DND-41 (cell line): ENCODE data around the gene PARP6.
A peak's percentile ranks its signal among the peaks of the same experiment; 100 is the strongest.

Source experiments
- ATAC-seq: fragments of 200-7000 bp; cut with Tn5 transposase; 3 replicates; pipeline ENCODE4 v1.9.1; 2021; ENCODE audit warnings: low read depth; ENCODE audit not compliant: insufficient read depth
- DNase-seq: peaks from one replicate; pipeline ENCODE4 v3.0.0-alpha.2; 2020
- H2AFZ ChIP-seq: 2 replicates; pipeline ENCODE4 v1.6.0; 2012; ENCODE audit warnings: low read depth, low read length
- H3K27ac ChIP-seq: 2 replicates; pipeline ENCODE4 v1.5.1; 2012; ENCODE audit warnings: low read length, inconsistent platforms
- H3K27me3 ChIP-seq: fragments of 200-600 bp; sonication (generic); 2 replicates; pipeline ENCODE4 v1.6.0; 2012; ENCODE audit warnings: low read length, mild to moderate bottlenecking, inconsistent platforms; ENCODE audit not compliant: insufficient read depth, poor library complexity
- H3K36me3 ChIP-seq: 2 replicates; pipeline ENCODE4 v1.5.1; 2012; ENCODE audit warnings: low read length, inconsistent platforms; ENCODE audit not compliant: insufficient read depth
- H3K4me1 ChIP-seq: 2 replicates; pipeline ENCODE4 v1.5.1; 2012; ENCODE audit warnings: mild to moderate bottlenecking, low read length; ENCODE audit not compliant: insufficient read depth
- H3K4me2 ChIP-seq: 2 replicates; pipeline ENCODE4 v1.6.0; 2012; ENCODE audit warnings: mild to moderate bottlenecking, moderate library complexity, low read length, inconsistent platforms; ENCODE audit not compliant: insufficient read depth
- H3K4me3 ChIP-seq, 2 experiments: fragments of 200-600 bp in 1 of 2; shearing (Covaris generic) in 1 of 2; 2 replicates each; pipeline ENCODE4 v1.5.1; 2012 to 2016; ENCODE audit warnings: inconsistent platforms in 2 of 2, low read length in 2 of 2, mild to moderate bottlenecking in 2 of 2, low read depth in 1 of 2, moderate library complexity in 1 of 2
- H3K79me2 ChIP-seq: 2 replicates; pipeline ENCODE4 v1.6.0; 2012; ENCODE audit warnings: low read length, inconsistent platforms; ENCODE audit not compliant: insufficient read depth
- H3K9ac ChIP-seq: 2 replicates; pipeline ENCODE4 v1.6.0; 2012; ENCODE audit warnings: low read depth, mild to moderate bottlenecking, inconsistent platforms, low read length, moderate library complexity
- H3K9me3 ChIP-seq: 2 replicates; pipeline ENCODE4 v1.5.1; 2012; ENCODE audit warnings: low read length, moderate library complexity, mild to moderate bottlenecking, inconsistent platforms; ENCODE audit not compliant: insufficient read depth, severe bottlenecking
- H4K20me1 ChIP-seq: 2 replicates; pipeline ENCODE4 v1.6.0; 2012; ENCODE audit warnings: low read length; ENCODE audit not compliant: insufficient read depth
- CTCF ChIP-seq: IDR thresholded peaks from 2 replicates; pipeline ENCODE4 v1.5.1; 2012; ENCODE audit warnings: borderline replicate concordance, low read length, moderate library complexity, mild to moderate bottlenecking; ENCODE audit not compliant: poor library complexity, severe bottlenecking; ENCODE audit errors: extremely low read depth
- EZH2 ChIP-seq: IDR thresholded peaks from 3 replicates; pipeline ENCODE4 v1.6.1; 2012; ENCODE audit warnings: borderline replicate concordance, low read depth, mild to moderate bottlenecking, moderate library complexity, low read length, inconsistent platforms; ENCODE audit not compliant: severe bottlenecking

The PARP6 gene

GRCh38 chr15:72237853-72238224 is 34.5 kb downstream of the PARP6 start:
- TF ChIP-seq EZH2 (no peak), CTCF (no peak)
- Histone ChIP-seq H3K4me2 (0 out of 2 replicates have a peak overlapping the region, but pooled peaks have one; percentile 71), H3K27ac (peak overlapping the region; percentile 92), H3K9ac (0 out of 2 replicates have a peak overlapping the region, but pooled peaks have one; percentile 23), H3K9me3 (no peaks in the 10 kb centered on the region), H3K4me1 (peaks cover 30% of the 10 kb centered on the region), H2AFZ (no peak overlapping the region), H3K36me3 (peaks cover 28% of the 10 kb centered on the region), H3K79me2 (no peaks in the 10 kb centered on the region), H3K4me3 (no peak overlapping the region), H4K20me1 (no peaks in the 10 kb centered on the region), H3K27me3 (no peaks in the 10 kb centered on the region)
- ATAC-seq (peak; percentile 47), DNase-seq (peak; percentile 6)

- Histone ChIP-seq H3K9me3 (no peaks in the 10 kb centered on the region), H3K79me2 (no peaks in the 10 kb centered on the region), H3K4me2 (peak overlapping the region; percentile 71), H4K20me1 (no peaks in the 10 kb centered on the region), H3K27ac (peak overlapping the region; percentile 92), H3K9ac (peak overlapping the region; percentile 54), H3K4me3 (peak overlapping the region; percentile 6 to 49; a peak in 3 of 4 replicates), H3K27me3 (no peaks in the 10 kb centered on the region), H3K36me3 (peaks cover 22% of the 10 kb centered on the region), H2AFZ (no peak overlapping the region), H3K4me1 (peaks cover 36% of the 10 kb centered on the region)
- ATAC-seq (peak; percentile 96), DNase-seq (peak; percentile 88)
- TF ChIP-seq EZH2 (no peak), CTCF (no peak)
These were observed 35.1 kb downstream of the PARP6 start for GRCh38 chr15:72237029-72237852.

- Histone ChIP-seq H3K27me3 (no peaks in the 10 kb centered on the region), H3K9me3 (no peaks in the 10 kb centered on the region), H3K79me2 (no peaks in the 10 kb centered on the region), H3K4me1 (peaks cover 44% of the 10 kb centered on the region), H3K4me3 (peak overlapping the region; percentile 6 to 49; a peak in 3 of 4 replicates), H2AFZ (no peak overlapping the region), H3K4me2 (peak overlapping the region; percentile 71), H3K27ac (peak overlapping the region; percentile 92), H3K36me3 (peaks cover 14% of the 10 kb centered on the region), H3K9ac (peak overlapping the region; percentile 54), H4K20me1 (no peaks in the 10 kb centered on the region)
- no peak for ATAC-seq
- no peak for DNase-seq
- TF ChIP-seq EZH2 (no peak), CTCF (no peak)
These were observed 35.9 kb downstream of the PARP6 start for GRCh38 chr15:72236381-72237003.
